ENCODE measurements around the gene MAP4K3. TPM values are rescaled to one million over a fixed set of nuclear protein-coding genes. Genes with fewer than 3 reads are reported as not detected.
"Not testable (repeated sequence)": the region's sequence is repeated elsewhere in the genome, so short reads cannot be mapped to it uniquely, and the experiment has no call there.

The MAP4K3 gene
- total and polyA plus RNA-seq, 11 donors: 14.5 to 45.4 (median 33.4) TPM

GRCh38 chr2:39368376-39368775 lies 68.7 kb downstream of the MAP4K3 start:
- DNase-seq (no peak), ATAC-seq (peak in 1 of 4 donors; percentile 44)
- WGBS, 4 donors: 66 to 72% (median 70%) methylated on average over 3 of the region's 3 CpGs
- Histone ChIP-seq H3K9me3 (peaks cover 0 to 15% (median 0%) of the 10 kb centered on the region in 12 donors), H3K36me3 (peaks cover 0 to 13% (median 0%) of the 10 kb centered on the region in 9 donors), H3K27me3 (no peaks in the 10 kb centered on the region), H3K4me1 (peaks cover 0 to 23% (median 0%) of the 10 kb centered on the region in 12 donors), H3K4me3 (no peak overlapping the region), H3K27ac (no peak overlapping the region)
- TF ChIP-seq, protein P1, sequence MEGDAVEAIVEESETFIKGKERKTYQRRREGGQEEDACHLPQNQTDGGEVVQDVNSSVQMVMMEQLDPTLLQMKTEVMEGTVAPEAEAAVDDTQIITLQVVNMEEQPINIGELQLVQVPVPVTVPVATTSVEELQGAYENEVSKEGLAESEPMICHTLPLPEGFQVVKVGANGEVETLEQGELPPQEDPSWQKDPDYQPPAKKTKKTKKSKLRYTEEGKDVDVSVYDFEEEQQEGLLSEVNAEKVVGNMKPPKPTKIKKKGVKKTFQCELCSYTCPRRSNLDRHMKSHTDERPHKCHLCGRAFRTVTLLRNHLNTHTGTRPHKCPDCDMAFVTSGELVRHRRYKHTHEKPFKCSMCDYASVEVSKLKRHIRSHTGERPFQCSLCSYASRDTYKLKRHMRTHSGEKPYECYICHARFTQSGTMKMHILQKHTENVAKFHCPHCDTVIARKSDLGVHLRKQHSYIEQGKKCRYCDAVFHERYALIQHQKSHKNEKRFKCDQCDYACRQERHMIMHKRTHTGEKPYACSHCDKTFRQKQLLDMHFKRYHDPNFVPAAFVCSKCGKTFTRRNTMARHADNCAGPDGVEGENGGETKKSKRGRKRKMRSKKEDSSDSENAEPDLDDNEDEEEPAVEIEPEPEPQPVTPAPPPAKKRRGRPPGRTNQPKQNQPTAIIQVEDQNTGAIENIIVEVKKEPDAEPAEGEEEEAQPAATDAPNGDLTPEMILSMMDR (IDR thresholded peaks at IDR 0.05): no peak
- TF ChIP-seq POLR2A (IDR thresholded peaks at IDR 0.05): no peak
- intact Hi-C loops (cut with DNase I): no loop called here

GRCh38 chr2:39362595-39362994 lies 74.5 kb downstream of the MAP4K3 start:
- intact Hi-C loops (cut with DNase I): no loop called here
- no peak for DNase-seq

DNA sequence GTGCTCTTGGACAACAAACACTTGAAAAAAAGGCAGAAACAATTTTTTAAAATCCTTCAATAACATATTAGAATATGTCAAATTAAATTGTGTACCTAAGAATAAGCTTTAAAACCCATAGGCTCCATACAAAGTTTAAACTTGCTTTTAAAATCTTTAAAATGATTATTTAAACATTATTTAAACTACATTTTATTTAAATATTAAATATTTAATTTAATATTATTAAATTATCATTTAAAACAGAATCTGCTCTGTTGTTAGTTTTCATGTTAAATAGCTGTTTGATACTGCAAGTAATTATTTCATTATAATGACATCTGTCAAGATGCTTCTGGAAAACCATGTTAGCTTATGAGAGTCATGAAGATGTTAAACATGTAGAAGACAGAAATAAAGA lies 75.6 kb downstream of the MAP4K3 start:
- Histone ChIP-seq H3K27ac (no peak overlapping the region), H3K9me3 (peaks cover 0 to 38% (median 19%) of the 10 kb centered on the region in 12 donors), H3K4me1 (peaks cover 0 to 27% (median 11%) of the 10 kb centered on the region in 12 donors), H3K4me3 (no peak overlapping the region), H3K27me3 (no peaks in the 10 kb centered on the region), H3K36me3 (peaks cover 0 to 8% (median 0%) of the 10 kb centered on the region in 9 donors)
- DNase-seq: no peak
- intact Hi-C loops (cut with DNase I): no loop called here
- ATAC-seq: no peak
- TF ChIP-seq, protein P1 (IDR thresholded peaks at IDR 0.05): no peak
- TF ChIP-seq POLR2A (IDR thresholded peaks at IDR 0.05): no peak

More at GRCh38 chr2:39362595-39362994, 74.5 kb downstream of the MAP4K3 start:
- no peaks in the 10 kb centered on the region for H3K27me3 ChIP-seq
- H3K27ac ChIP-seq: no peak overlapping the region
- 94 to 98% (median 96%) methylated on average over 4 of the region's 4 CpGs for WGBS, 4 donors
- H3K4me3 ChIP-seq: no peak overlapping the region
- no peak for ATAC-seq
- H3K36me3 ChIP-seq: peaks cover 0 to 8% (median 0%) of the 10 kb centered on the region in 9 donors
- peaks cover 0 to 38% (median 19%) of the 10 kb centered on the region in 12 donors for H3K9me3 ChIP-seq
- H3K4me1 ChIP-seq: peaks cover 0 to 16% (median 2%) of the 10 kb centered on the region in 12 donors
- TF ChIP-seq, protein P1 (IDR thresholded peaks at IDR 0.05): no peak
- TF ChIP-seq POLR2A (IDR thresholded peaks at IDR 0.05): no peak

DNA sequence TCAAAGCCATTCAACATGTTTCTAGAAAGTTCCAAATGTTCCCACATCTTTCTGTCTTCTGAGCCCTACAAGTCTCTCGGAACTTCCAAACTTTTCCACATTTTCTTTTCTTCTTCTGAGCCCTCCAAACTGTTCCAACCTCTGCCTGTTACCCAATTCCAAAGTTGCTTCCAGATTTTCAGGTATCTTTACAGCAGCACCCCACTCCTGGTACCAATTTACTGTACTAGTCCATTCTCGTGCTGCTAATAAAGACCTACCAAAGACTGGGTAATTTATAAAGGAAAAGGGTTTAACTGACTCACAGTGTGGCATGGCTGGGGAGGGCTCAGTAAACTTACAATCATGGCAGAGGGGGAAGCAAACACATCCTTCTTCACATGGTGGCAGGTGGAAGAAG lies 76.7 kb downstream of the MAP4K3 start:
- H3K27me3 ChIP-seq; DNase-seq; H3K27ac ChIP-seq; intact Hi-C loops (cut with DNase I); ATAC-seq; H3K4me3 ChIP-seq: not testable (repeated sequence)
- Histone ChIP-seq H3K9me3 (peaks cover 0 to 38% (median 19%) of the 10 kb centered on the region in 12 donors), H3K4me1 (peaks cover 0 to 38% (median 16%) of the 10 kb centered on the region in 12 donors), H3K36me3 (peaks cover 0 to 15% (median 0%) of the 10 kb centered on the region in 9 donors)
- WGBS, 4 donors: 94 to 97% (median 96%) methylated on average over 2 of the region's 2 CpGs

All from heart left ventricle (tissue), 16 donors.